Stimulated activated CD4-positive, alpha-beta T cell treated with anti-CD3 and anti-CD28 coated beads, TNF-alpha, amount 100 ng/mL, for 4 hours (primary cell): ENCODE data around the gene PEAK1.
A peak's percentile ranks its signal among the peaks of the same experiment; 100 is the strongest.

Experiments used
- DNase-seq, 3 experiments: peaks; one replicate each; pipeline ENCODE4 v3.0.0-alpha.2; 2020; ENCODE audit warnings: low read depth in 3 of 3

The PEAK1 gene

GRCh38 chr15:77419836-77420609 lies at the start of gene PEAK1:
Gene PEAK1, minus strand, starts transcription at chr15:77420104. Its CDS starts 238,178 bp downstream, at chr15:77181926.
- peak; percentile 99 for DNase-seq

GRCh38 chr15:77468896-77469295 lies 49.0 kb upstream of the PEAK1 start:
- no peak for DNase-seq

GRCh38 chr15:77466521-77466920 lies 46.6 kb upstream of the PEAK1 start:
- DNase-seq = no peak

GRCh38 chr15:77464129-77464865 lies 44.4 kb upstream of the PEAK1 start:
- no peak for DNase-seq

- no peak for DNase-seq
Measured at GRCh38 chr15:77461486-77461885, 41.6 kb upstream of the PEAK1 start.

- DNase-seq = no peak
Measured at GRCh38 chr15:77459031-77459430, 39.1 kb upstream of the PEAK1 start.

GRCh38 chr15:77457905-77458265 lies 38.0 kb upstream of the PEAK1 start:
- DNase-seq = no peak

- no peak for DNase-seq
Measured at GRCh38 chr15:77457191-77457904, 37.4 kb upstream of the PEAK1 start.

- DNase-seq = no peak
Measured at GRCh38 chr15:77456746-77457145, 36.8 kb upstream of the PEAK1 start.

- DNase-seq = no peak
Measured at GRCh38 chr15:77455696-77456321, 35.9 kb upstream of the PEAK1 start.

GRCh38 chr15:77454951-77455350 lies 35.0 kb upstream of the PEAK1 start:
- DNase-seq = no peak

GRCh38 chr15:77454265-77454664 lies 34.4 kb upstream of the PEAK1 start:
- no peak for DNase-seq

- DNase-seq = no peak
Measured at GRCh38 chr15:77446840-77447390, 27.0 kb upstream of the PEAK1 start.

GRCh38 chr15:77440378-77440999 lies 20.6 kb upstream of the PEAK1 start:
- no peak for DNase-seq

- no peak for DNase-seq
Measured at GRCh38 chr15:77437264-77437663, 17.4 kb upstream of the PEAK1 start.

- DNase-seq = no peak
Measured at GRCh38 chr15:77436822-77437221, 16.9 kb upstream of the PEAK1 start.

GRCh38 chr15:77430652-77431051 lies 10.7 kb upstream of the PEAK1 start:
- DNase-seq = no peak

GRCh38 chr15:77430213-77430612 lies 10.3 kb upstream of the PEAK1 start:
- DNase-seq = no peak

GRCh38 chr15:77426871-77427270 lies 7.0 kb upstream of the PEAK1 start:
- no peak for DNase-seq

GRCh38 chr15:77426377-77426776 lies 6.5 kb upstream of the PEAK1 start:
- no peak for DNase-seq

GRCh38 chr15:77425104-77425503 lies 5.2 kb upstream of the PEAK1 start:
- no peak for DNase-seq

- no peak for DNase-seq
Measured at GRCh38 chr15:77421370-77421700, 1.4 kb upstream of the PEAK1 start.
